Stimulated activated naive CD4-positive, alpha-beta T cell (primary cell): Measurements from ENCODE around the gene TEKTIP1.
"Not testable (repeated sequence)": the region's sequence is repeated elsewhere in the genome, so short reads cannot be mapped to it uniquely, and the experiment has no call there.

ENCODE experiments used
- DNase-seq, 6 experiments: peaks; one replicate each; lab custom pipeline; 2025; lab: John Stamatoyannopoulos, UW

TEKTIP1 gene

GRCh38 chr19:3507371-3508120 is 31.4 kb upstream of the TEKTIP1 start:
- peak in 4 of 6 experiments; percentile 13 to 23 (median 18) for DNase-seq

GRCh38 chr19:3508121-3508661 is 30.8 kb upstream of the TEKTIP1 start:
- not testable (repeated sequence) for DNase-seq

GRCh38 chr19:3508771-3509535 is 30.0 kb upstream of the TEKTIP1 start:
- DNase-seq: no peak

- no peak for DNase-seq
Measured at GRCh38 chr19:3509566-3509989, 29.4 kb upstream of the TEKTIP1 start.

- no peak for DNase-seq
Measured at GRCh38 chr19:3510727-3511126, 28.2 kb upstream of the TEKTIP1 start.

GRCh38 chr19:3511506-3512251 is 27.3 kb upstream of the TEKTIP1 start:
- no peak for DNase-seq

- no peak for DNase-seq
Measured at GRCh38 chr19:3512562-3513228, 26.3 kb upstream of the TEKTIP1 start.

- no peak for DNase-seq
Measured at GRCh38 chr19:3513229-3514140, 25.5 kb upstream of the TEKTIP1 start.

- DNase-seq: no peak
Measured at GRCh38 chr19:3514930-3515329, 24.0 kb upstream of the TEKTIP1 start.

- DNase-seq: no peak
Measured at GRCh38 chr19:3515891-3516422, 23.0 kb upstream of the TEKTIP1 start.

- peak in 5 of 6 experiments; percentile 14 to 70 (median 42) for DNase-seq
Measured at GRCh38 chr19:3516675-3517207, 22.2 kb upstream of the TEKTIP1 start.

- no peak for DNase-seq
Measured at GRCh38 chr19:3517638-3518037, 21.3 kb upstream of the TEKTIP1 start.

GRCh38 chr19:3518255-3518654 is 20.7 kb upstream of the TEKTIP1 start:
- DNase-seq: no peak

GRCh38 chr19:3518659-3519058 is 20.3 kb upstream of the TEKTIP1 start:
- no peak for DNase-seq

GRCh38 chr19:3519126-3519525 is 19.8 kb upstream of the TEKTIP1 start:
- DNase-seq: no peak

GRCh38 chr19:3520166-3521103 is 18.5 kb upstream of the TEKTIP1 start:
- no peak for DNase-seq

GRCh38 chr19:3521104-3521445 is 17.9 kb upstream of the TEKTIP1 start:
- no peak for DNase-seq

GRCh38 chr19:3522421-3523360 is 16.3 kb upstream of the TEKTIP1 start:
- DNase-seq: no peak
